Activated CD4-positive, alpha-beta T cell treated with anti-CD3 and anti-CD28 coated beads, Interleukin-2, Interleukin-4, amounts not matched to agents 100 ng/mL and 50 ng/mL, durations not matched to agents 16 hours and 8 hours (primary cell): ENCODE measurements around the gene CAD.
A peak's percentile ranks its signal among the peaks of the same experiment; 100 is the strongest.

Experiments used
- DNase-seq: peaks from one replicate; pipeline ENCODE4 v3.0.0-alpha.2; 2020; ENCODE audit warnings: low spot score

CAD gene

GRCh38 chr2:27198627-27199026, 18.5 kb upstream of the CAD start:
- no peak for DNase-seq

GRCh38 chr2:27199241-27199640, 17.9 kb upstream of the CAD start:
- no peak for DNase-seq

GRCh38 chr2:27201675-27202074, 15.5 kb upstream of the CAD start:
- no peak for DNase-seq

GRCh38 chr2:27202854-27203253, 14.3 kb upstream of the CAD start:
- DNase-seq = no peak

- DNase-seq = no peak
These were observed 13.4 kb upstream of the CAD start for GRCh38 chr2:27203741-27204140.

- no peak for DNase-seq
These were observed 12.6 kb upstream of the CAD start for GRCh38 chr2:27204566-27204965.

- no peak for DNase-seq
These were observed 12.0 kb upstream of the CAD start for GRCh38 chr2:27205206-27205605.

- DNase-seq = no peak
These were observed 10.8 kb upstream of the CAD start for GRCh38 chr2:27206346-27206745.

GRCh38 chr2:27208486-27209050, 8.6 kb upstream of the CAD start:
- no peak for DNase-seq

- DNase-seq = no peak
These were observed 7.4 kb upstream of the CAD start for GRCh38 chr2:27209621-27210401.

GRCh38 chr2:27211241-27211942, 5.8 kb upstream of the CAD start:
- DNase-seq = peak; percentile 7

- DNase-seq = peak; percentile 88
These were observed 5.1 kb upstream of the CAD start, which contains the start of the genes ATRAID and SLC5A6 for GRCh38 chr2:27211943-27212625. ATRAID (plus strand) TSS chr2:27212041; CDS start chr2:27212369, 328 bp downstream. SLC5A6 (minus strand) TSS chr2:27212268; CDS start chr2:27207650, 4,618 bp downstream.

- DNase-seq = peak; percentile 35
These were observed 4.3 kb upstream of the CAD start for GRCh38 chr2:27212626-27213471.

- no peak for DNase-seq
These were observed 2.2 kb upstream of the CAD start for GRCh38 chr2:27214941-27215340.

GRCh38 chr2:27216416-27217137, 592 bp upstream of the CAD start:
- DNase-seq = no peak

- no peak for DNase-seq
These were observed 1.4 kb downstream of the CAD start for GRCh38 chr2:27218614-27219013.

GRCh38 chr2:27219091-27219490, 1.9 kb downstream of the CAD start:
- DNase-seq = no peak

- no peak for DNase-seq
These were observed 2.9 kb downstream of the CAD start for GRCh38 chr2:27220091-27220490.

GRCh38 chr2:27221166-27221565, 4.0 kb downstream of the CAD start:
- DNase-seq = no peak

- DNase-seq = no peak
These were observed 5.2 kb downstream of the CAD start for GRCh38 chr2:27222407-27222806.

GRCh38 chr2:27223416-27223815, 6.2 kb downstream of the CAD start:
- DNase-seq = no peak
